ENCODE measurements around the gene EXOC2.

- TF ChIP-seq CTCF (conservative IDR thresholded peaks at IDR 0.05) (no peak), ZFX (IDR thresholded peaks at IDR 0.05) (no peak)
These were observed 184.3 kb downstream of the EXOC2 start for GRCh38 chr6:508614-509013.

All from C4-2B (cell line).